Heart left ventricle (tissue), 16 donors: ENCODE results near the gene PPP6C. TPM values are rescaled to one million over a fixed set of nuclear protein-coding genes. Genes with fewer than 3 reads are reported as not detected.
A peak's percentile ranks its signal among the peaks of the same experiment; 100 is the strongest.

ENCODE experiments used
- ATAC-seq, 4 donors: fragments of 200-7000 bp; cut with Tn5 transposase; one replicate each; pipeline ENCODE4 v1.9.1; 2020 to 2022; ENCODE audit warnings: moderate library complexity in 4 of 4, mild to moderate bottlenecking in 3 of 4, moderate number of reproducible peaks in 1 of 4
- DNase-seq, 5 donors: peaks; one replicate each; pipeline ENCODE4 v3.0.0-alpha.2; 2020
- H3K27ac ChIP-seq, 12 donors: fragments of 200-600 bp; sonication (generic) in 4 of 12; one replicate each; pipeline versions ENCODE4 v1.5.0 to v1.8.0; 2016 to 2022; ENCODE audit warnings: mild to moderate bottlenecking in 2 of 12
- H3K27me3 ChIP-seq, 9 donors: fragments of 200-600 bp; sonication (generic) in 2 of 9; one replicate each; pipeline versions ENCODE4 v1.5.1 to v1.8.0; 2016 to 2022; ENCODE audit warnings: mild to moderate bottlenecking in 3 of 9
- H3K36me3 ChIP-seq, 9 donors: fragments of 200-600 bp; sonication (generic) in 2 of 9; one replicate each; pipeline versions ENCODE4 v1.5.0 to v1.8.0; 2018 to 2022; ENCODE audit warnings: mild to moderate bottlenecking in 2 of 9
- H3K4me1 ChIP-seq, 12 donors: fragments of 200-600 bp; sonication (generic) in 4 of 12; one replicate each; pipeline versions ENCODE4 v1.5.0 to v1.8.0; 2016 to 2022; ENCODE audit warnings: mild to moderate bottlenecking in 3 of 12
- H3K4me3 ChIP-seq, 12 donors: fragments of 200-600 bp; sonication (generic) in 4 of 12; one replicate each; pipeline versions ENCODE4 v1.5.0 to v1.8.0; 2017 to 2022; ENCODE audit warnings: mild to moderate bottlenecking in 9 of 12, moderate library complexity in 4 of 12
- H3K9me3 ChIP-seq, 12 donors: fragments of 200-600 bp; sonication (generic) in 4 of 12; one replicate each; pipeline versions ENCODE4 v1.5.0 to v1.8.0; 2016 to 2022; ENCODE audit warnings: mild to moderate bottlenecking in 1 of 12
- CTCF ChIP-seq, 12 donors: fragments of 200-600 bp; sonication (generic) in 4 of 12; IDR thresholded peaks; one replicate each; pipeline versions ENCODE4 v1.5.0 to v1.8.0; 2018 to 2022; ENCODE audit warnings: antibody characterized with exemption in 12 of 12, mild to moderate bottlenecking in 5 of 12
- POLR2A ChIP-seq, 2 donors: fragments of 450-650 bp; IDR thresholded peaks; one replicate each; pipeline ENCODE4 v1.6.1; 2017; ENCODE audit warnings: antibody characterized with exemption in 2 of 2, mild to moderate bottlenecking in 2 of 2, moderate library complexity in 2 of 2
- WGBS, 4 donors: extraction: QIAGEN DNeasy Blood & Tissue Kit in 2 of 4; methylation state at CpG; one replicate each; pipeline versions ENCODE4 v1.1.5 to v1.1.7; 2013 to 2018; 5-methylcytosine and 5-hydroxymethylcytosine counted together
- intact Hi-C, 10 donors: fragments of 100-400 bp; cut with DNase I; formaldehyde crosslinking; loops; one replicate each; pipeline versions ENCODE4 v1.11.1 to v1.14.2; 2022
- polyA plus RNA-seq, 2 donors: library from polyadenylated mRNA; stranded (reverse); fragments of 200-250 nt; gene quantifications; one replicate each; pipeline ENCODE4 v1.2.3, GENCODE V29; 2013
- total RNA-seq, 9 donors: library from RNA; depleted of rRNA in 2 of 9; stranded (reverse); fragments of >200 nt in 2 of 9; fragmentation: NEBNext Ultra II Directional in 3 of 9; extraction: Animal tissue kit (Norgen Biotek cat#: 25700) in 3 of 9; gene quantifications; one replicate each; pipeline versions ENCODE4 v1.1.0 to v1.2.4, GENCODE V29; 2016 to 2023
- donor health status: ischemic (EF 13 %, LVEDD 7.1; RV severe dilation, severe dysfunction).
- donor health status: healthy with polysubstance abuse.
- donor health status: DM: no; HTN: yes; CAD: no.
- donor health status: DM: no; HTN: no; CAD: no.
- donor health status: ischemic (EF 25% LVEDD 6.9; RV normal size, moderate dysfunction).
- donor health status: ischemic (EF 25% LVEDD 5.7; RV mildly dilated, moderate dysfunction).
- donor health status: healthy.
- donor health status: DM: yes; HTN: yes; CAD: no.
- donor health status: ischemic (EF 35%, LVEDD 5.7; RV mildly dilated, moderate dysfunction).
- donor health status: nonischemic (EF 11% LVEDD 7.7; RV severe dilation, severe dysfunction).
- donor health status: DM: yes; HTN: yes; CAD: no.
- donor health status: PGD.
- donor health status: ischemic (EF 29% LVEDD 5.4; RV normal size, mild dysfunction).
- donor health status: nonischemic (EF 23%, LVEDD 6.1; RV moderate dilation, normal function).

PPP6C gene
- total and polyA plus RNA-seq, 11 donors, result 12.0 to 40.7 (median 35.3) TPM

GRCh38 chr9:125126019-125126746 is 63.4 kb downstream of the PPP6C start:
- Histone ChIP-seq H3K36me3 (no peaks in the 10 kb centered on the region), H3K27me3 (no peaks in the 10 kb centered on the region), H3K9me3 (no peaks in the 10 kb centered on the region), H3K4me1 (peaks cover 0 to 11% (median 0%) of the 10 kb centered on the region in 12 donors), H3K4me3 (no peak overlapping the region), H3K27ac (peak overlapping the region in 1 of 12 donors; percentile 22)
- TF ChIP-seq CTCF (IDR thresholded peaks at IDR 0.05) (no peak), POLR2A (IDR thresholded peaks at IDR 0.05) (no peak)
- WGBS, 4 donors, result 71 to 76% (median 74%) methylated on average over 2 of the region's 2 CpGs
- intact Hi-C loops, result no loop called here
- peak; percentile 77 to 97 (median 96) for ATAC-seq
- DNase-seq, result peak; percentile 73 to 89 (median 81)

GRCh38 chr9:125125523-125125922 is 64.1 kb downstream of the PPP6C start:
- ATAC-seq (peak in 2 of 4 donors; percentile 7 to 24), DNase-seq (no peak)
- TF ChIP-seq CTCF (IDR thresholded peaks at IDR 0.05) (no peak), POLR2A (IDR thresholded peaks at IDR 0.05) (no peak)
- 75 to 91% (median 80%) methylated on average over 7 of the region's 7 CpGs for WGBS, 4 donors
- intact Hi-C loops, result no loop called here
- H3K27ac ChIP-seq, result peak overlapping the region in 2 of 12 donors; percentile 22 to 27
- H3K4me1 ChIP-seq, result peaks cover 0 to 11% (median 0%) of the 10 kb centered on the region in 12 donors
- H3K9me3 ChIP-seq, result no peaks in the 10 kb centered on the region
- H3K27me3 ChIP-seq, result no peaks in the 10 kb centered on the region
- no peak overlapping the region for H3K4me3 ChIP-seq
- H3K36me3 ChIP-seq, result no peaks in the 10 kb centered on the region

GRCh38 chr9:125121146-125121545 is 68.5 kb downstream of the PPP6C start:
- no peak for ATAC-seq
- 56 to 77% (median 67%) methylated on average over 2 of the region's 2 CpGs for WGBS, 4 donors

More at GRCh38 chr9:125121146-125121545, 68.5 kb downstream of the PPP6C start:
- DNase-seq, result no peak
- Histone ChIP-seq H3K4me1 (peaks cover 0 to 4% (median 0%) of the 10 kb centered on the region in 12 donors), H3K4me3 (no peak overlapping the region), H3K9me3 (no peaks in the 10 kb centered on the region), H3K36me3 (no peaks in the 10 kb centered on the region), H3K27me3 (no peaks in the 10 kb centered on the region), H3K27ac (no peak overlapping the region)
- intact Hi-C loops, result no loop called here
- TF ChIP-seq POLR2A (IDR thresholded peaks at IDR 0.05) (no peak), CTCF (IDR thresholded peaks at IDR 0.05) (no peak)
